GM19395 (cell line): ENCODE results near the gene DENND11.
"Not testable (repeated sequence)": the region's sequence is repeated elsewhere in the genome, so short reads cannot be mapped to it uniquely, and the experiment has no call there.

Experiments
- ATAC-seq: cut with Tn5 transposase; IDR thresholded peaks from one replicate; pipeline ENCODE4 v1.9.1; 2021; ENCODE audit warnings: mild to moderate bottlenecking, moderate library complexity; ENCODE audit not compliant: unreplicated experiment

DENND11 gene

DNA sequence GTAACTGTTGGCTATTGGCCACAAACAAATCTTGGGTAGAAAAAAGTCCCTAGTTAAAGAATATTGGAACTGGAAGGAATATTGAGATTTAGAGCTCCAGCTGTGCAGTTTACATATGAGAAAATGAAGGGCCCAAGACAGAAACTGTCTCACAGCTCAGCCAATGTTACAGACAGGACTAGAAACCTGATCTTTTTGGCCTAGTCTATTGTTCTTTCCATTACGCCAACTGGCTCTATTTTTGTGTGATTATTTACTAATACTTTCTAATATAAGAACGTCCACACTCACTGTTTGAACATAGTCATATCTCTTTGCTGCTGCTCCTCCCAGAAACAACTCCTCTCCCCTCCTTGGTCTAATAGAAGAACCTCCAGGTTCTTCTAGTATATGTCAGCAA lies 7.4 kb upstream of the DENND11 start:
- no peak for ATAC-seq

- no peak for ATAC-seq
Measured at GRCh38 chr7:141708351-141708750, 6.4 kb upstream of the DENND11 start, which contains the start of gene WEE2. TSS of gene WEE2 (plus strand) at chr7:141708353. CDS start at chr7:141708759, 406 bp downstream.

DNA sequence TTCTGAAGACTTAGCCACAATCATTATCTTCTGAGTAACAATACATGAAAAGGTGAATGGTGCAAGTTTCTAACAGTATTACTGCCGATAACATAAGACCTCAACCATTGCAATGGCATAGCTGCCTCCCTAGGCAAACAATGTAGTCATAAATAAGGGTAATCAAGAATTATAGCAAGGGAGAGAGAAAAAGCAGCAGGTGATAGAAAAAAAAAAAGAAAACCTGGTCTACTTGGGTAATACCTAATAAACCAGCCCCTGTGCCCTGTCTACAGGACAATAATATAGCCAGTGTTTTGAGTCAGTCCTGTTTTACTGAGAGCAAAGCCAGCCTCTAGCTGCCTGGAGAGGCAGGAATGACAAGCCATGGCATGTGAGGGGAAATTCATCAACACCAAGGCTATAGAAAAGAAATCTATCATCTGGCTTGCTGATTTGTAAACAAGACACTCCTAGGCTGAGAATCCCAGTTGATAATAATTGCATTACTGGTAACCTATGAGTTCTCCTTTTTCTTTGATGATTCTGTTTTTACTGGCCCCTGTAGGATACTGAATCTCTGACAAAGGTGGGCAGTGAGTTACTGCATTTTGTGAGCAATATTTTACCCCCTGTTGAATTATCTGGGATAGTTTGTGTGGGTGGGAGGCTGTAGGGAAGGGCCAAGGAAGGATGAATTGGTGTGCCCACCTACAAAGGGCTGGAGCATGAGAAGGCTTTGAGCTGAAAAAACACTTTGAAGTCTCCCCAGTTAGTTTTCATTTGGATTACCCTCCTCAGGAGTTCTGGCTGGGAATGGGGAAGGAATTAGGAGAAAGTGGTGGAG lies 4.5 kb upstream of the DENND11 start:
- no peak for ATAC-seq

DNA sequence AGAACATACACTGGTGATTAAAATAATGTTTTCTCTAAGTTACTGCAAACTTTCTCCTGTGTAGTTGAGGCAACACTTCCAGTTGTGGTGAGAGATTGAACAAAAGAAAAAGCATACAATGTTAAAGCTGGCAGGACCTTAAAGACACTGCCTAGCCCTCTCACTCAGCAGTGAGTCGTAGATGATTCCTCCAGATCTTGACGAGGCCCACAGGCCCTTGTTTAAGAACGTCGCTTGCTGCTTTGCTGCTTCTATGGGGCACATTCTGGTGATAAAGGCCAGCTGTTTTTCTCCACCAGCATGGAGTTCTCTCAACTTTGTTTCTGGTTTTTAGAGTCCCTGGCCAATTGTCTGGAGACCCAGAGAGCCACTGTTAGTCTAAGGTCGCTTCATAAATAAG lies 2.8 kb upstream of the DENND11 start:
- no peak for ATAC-seq

DNA sequence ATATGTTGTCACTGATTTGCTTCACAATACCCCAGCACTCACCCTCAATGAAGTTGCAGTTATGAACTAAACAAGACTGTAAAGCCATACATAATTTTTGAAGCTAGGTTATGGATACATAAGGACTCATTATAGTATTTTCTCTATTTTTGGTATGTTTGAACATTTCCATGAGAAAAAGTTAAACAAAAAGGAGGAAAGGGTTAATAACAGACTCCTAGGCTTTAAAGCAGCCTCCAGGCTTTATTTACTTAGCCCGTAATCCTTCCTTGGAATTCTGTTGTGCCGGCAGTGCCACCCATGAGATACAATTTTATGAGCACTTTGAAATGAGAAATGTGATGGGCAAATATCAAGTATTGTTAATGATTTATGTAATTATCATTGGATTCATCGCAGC lies 2.1 kb upstream of the DENND11 start:
- ATAC-seq: no peak

- no peak for ATAC-seq
Measured at GRCh38 chr7:141702892-141703291, 926 bp upstream of the DENND11 start.

GRCh38 chr7:141701489-141702046 lies 398 bp downstream of the DENND11 start:
- peak; percentile 82 for ATAC-seq

DNA sequence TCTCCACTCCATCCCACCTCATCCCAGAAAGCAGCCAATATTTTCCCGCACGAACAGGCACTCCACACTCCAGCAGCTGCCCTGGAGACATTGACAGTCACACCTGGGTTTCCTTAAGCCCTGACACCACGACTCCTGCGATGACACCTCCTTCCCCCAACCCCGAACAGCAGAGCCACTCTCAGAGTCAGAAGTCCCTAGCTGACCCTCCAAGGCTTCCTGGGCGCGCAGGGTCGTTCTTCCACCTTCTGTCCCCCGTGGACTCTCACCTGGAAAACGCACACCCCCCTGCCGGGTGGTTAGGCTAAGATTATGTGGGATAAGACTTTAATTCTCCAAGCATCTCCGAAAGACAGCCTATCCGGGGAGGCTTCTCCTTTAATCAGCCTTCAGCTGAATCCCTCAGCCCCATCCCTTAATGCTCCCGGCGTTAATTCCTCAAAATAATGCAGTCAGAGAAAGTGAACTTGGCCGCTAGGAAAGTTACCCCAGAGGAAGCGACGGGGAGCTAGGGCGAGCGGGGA lies 1.1 kb downstream of the DENND11 start:
- ATAC-seq: peak; percentile 5

GRCh38 chr7:141700296-141700847 lies 1.6 kb downstream of the DENND11 start:
- no peak for ATAC-seq

DNA sequence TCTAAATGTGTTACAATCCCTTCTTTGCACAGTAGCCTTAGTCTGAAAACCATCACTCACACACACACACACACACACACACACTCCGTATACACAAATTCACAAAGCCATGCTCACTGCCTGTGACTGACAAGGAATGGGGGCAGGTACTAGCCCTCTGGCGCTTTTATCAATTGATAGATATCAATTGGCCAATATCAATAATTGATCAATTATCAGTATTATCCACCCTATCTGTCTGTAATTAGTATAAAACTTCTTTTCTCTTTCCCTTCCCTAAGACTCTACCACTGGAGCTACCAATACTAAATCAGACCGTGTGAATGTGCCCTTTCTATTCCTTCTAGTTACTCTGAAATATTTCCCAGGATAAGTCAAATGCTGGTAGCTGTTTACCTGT lies 2.1 kb downstream of the DENND11 start:
- no peak for ATAC-seq

- no peak for ATAC-seq
Measured at GRCh38 chr7:141698247-141699015, 3.5 kb downstream of the DENND11 start.

- no peak for ATAC-seq
Measured at GRCh38 chr7:141697211-141697871, 4.6 kb downstream of the DENND11 start.

DNA sequence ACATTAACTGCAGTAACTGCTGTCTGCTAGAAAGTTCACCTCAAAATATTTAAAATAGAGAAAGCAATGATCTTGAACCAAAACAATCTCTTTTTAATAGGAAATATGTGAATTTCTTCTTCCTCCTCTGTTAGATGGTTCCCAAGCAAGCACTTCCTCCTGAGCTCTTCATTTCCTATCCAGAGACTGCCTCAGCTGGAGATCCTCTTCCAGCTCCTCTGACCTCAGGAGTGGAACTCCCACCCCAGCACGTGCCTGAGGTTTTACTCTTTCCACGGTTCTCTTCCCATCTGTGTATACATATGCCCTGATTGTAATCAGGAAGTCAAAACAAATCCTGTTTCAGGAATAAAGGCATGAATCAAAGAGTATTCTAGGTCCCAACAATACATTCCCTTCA lies 5.6 kb downstream of the DENND11 start:
- ATAC-seq: no peak

GRCh38 chr7:141695803-141696289 lies 6.1 kb downstream of the DENND11 start:
- ATAC-seq: no peak

DNA sequence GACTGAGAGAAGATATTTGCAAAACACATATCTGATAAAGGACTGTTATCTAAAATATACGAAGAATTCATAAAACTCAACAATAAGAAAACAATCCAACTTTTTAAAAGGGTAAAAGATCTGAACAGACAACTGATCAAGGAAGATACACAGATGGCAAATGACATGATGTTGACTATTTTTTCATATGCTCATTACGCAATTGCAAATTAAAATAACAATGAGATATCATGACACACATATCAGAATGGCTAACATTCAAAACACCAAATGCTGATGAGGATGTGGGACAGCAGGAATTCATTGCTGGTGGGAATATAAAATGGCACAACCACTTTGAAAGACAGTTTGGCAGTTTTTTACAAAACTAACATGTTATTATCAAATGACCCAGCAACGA lies 8.9 kb downstream of the DENND11 start:
- ATAC-seq: no peak

GRCh38 chr7:141691961-141692360 lies 10.0 kb downstream of the DENND11 start:
- ATAC-seq: no peak

GRCh38 chr7:141691540-141691939 lies 10.4 kb downstream of the DENND11 start:
- no peak for ATAC-seq

- not testable (repeated sequence) for ATAC-seq
Measured at GRCh38 chr7:141689072-141689825, 12.7 kb downstream of the DENND11 start.

- no peak for ATAC-seq
Measured at GRCh38 chr7:141688043-141688442, 13.9 kb downstream of the DENND11 start.

GRCh38 chr7:141686670-141687069 lies 15.3 kb downstream of the DENND11 start:
- ATAC-seq: no peak
